Umbilical cord (tissue), 2 donors: ENCODE measurements around the gene ZDHHC8. TPM values are rescaled to one million over a fixed set of nuclear protein-coding genes. Genes with fewer than 3 reads are reported as not detected.
"Not testable (repeated sequence)": the region's sequence is repeated elsewhere in the genome, so short reads cannot be mapped to it uniquely, and the experiment has no call there.

Experiments used
- DNase-seq: peaks from one replicate; pipeline ENCODE4 v3.0.0-alpha.2; 2015; ENCODE audit warnings: low spot score
- total RNA-seq: library from RNA; depleted of rRNA; stranded (reverse); fragments of >200 nt; gene quantifications from one replicate; pipeline ENCODE4 v1.2.3, GENCODE V29; 2014; ENCODE audit warnings: low replicate concordance; ENCODE audit not compliant: insufficient read depth

Gene ZDHHC8
- total RNA-seq, 1 donor from 2014 or later, result 2.2 TPM

- no peak for DNase-seq
These were observed 26.0 kb downstream of the ZDHHC8 start for GRCh38 chr22:20157430-20158183.

GRCh38 chr22:20158391-20159036 lies 26.9 kb downstream of the ZDHHC8 start:
- DNase-seq, result no peak

GRCh38 chr22:20159076-20159475 lies 27.5 kb downstream of the ZDHHC8 start:
- DNase-seq, result no peak

DNA sequence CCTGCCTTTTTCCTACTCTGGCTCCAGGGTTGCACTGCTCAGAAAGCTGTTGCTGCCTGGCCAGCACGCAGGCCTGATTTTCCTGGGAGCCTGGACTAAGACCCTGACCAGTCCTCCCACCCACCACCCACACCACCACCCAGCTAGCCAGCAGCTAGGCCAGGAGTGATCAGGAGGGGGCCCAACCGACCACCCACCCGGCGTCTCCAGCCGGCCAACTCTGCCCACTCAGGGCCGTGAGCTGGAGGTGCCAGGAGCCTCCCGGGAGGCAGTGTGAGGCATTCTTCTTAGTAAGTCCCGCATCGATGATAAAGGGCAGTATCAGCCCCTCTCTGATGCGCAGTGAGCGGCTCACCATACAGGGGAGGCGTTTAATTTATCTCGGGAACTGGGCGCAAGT lies 27.9 kb downstream of the ZDHHC8 start:
- DNase-seq, result not testable (repeated sequence)

DNA sequence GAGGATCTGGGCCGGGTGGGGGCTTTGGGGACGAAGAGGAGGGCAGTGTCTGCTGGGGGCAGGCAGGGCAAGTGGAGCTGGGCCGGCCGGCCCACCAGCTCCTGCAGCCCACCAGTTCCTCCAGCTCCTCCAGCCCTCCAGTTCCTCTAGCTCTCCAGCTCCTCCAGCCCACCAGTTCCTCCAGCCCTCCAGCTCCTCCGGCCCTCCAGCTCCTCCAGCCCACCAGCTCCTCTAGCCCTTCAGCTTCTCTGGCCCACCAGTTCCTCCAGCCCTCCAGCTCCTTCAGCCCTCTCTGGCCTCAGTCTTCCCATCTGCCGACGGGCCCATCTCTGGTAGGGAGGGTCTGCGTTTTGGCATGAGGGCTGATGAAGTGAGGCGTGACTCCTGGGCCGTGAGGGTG lies 28.4 kb downstream of the ZDHHC8 start:
- no peak for DNase-seq

DNA sequence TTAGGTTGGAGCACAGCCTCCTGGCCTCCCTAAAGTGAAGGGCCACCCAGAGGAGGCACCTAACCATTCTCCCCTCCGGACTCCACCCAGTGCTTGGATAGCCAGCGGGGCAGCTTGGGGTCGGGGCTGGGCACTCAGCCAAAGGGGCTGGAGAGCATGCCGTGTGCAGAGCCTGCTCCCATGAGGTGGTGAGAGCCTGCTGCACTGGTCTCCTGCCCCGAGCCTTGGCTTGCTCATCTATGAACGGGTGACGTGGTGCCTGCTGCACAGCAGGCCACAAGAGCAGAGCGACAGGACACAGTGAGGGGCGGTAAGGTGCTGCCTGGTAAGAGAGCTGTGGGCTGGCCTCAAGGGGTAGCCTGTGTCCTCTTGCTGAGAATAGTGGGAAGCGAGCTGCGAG lies 33.3 kb downstream of the ZDHHC8 start:
- DNase-seq, result no peak

DNA sequence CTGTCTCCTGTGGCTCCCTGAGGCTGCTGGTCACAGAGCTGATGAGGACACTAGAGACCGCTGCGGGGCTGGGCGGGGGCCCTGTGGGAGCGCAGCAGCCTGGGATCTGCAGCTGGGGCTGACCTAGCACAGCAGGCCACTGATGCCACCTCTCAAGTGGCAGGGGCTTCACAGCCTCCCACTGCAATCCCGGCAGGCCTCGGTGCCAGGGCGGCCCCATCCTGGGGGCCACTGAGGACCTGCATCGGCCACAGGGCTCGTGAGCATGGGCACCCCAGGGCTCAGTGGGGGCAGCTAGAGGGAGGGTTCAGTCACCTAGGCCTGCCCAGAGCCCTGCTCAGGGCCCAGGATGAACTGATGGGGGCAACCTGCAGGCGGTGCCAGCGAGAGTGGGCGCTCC lies 33.8 kb downstream of the ZDHHC8 start:
- DNase-seq, result no peak

DNA sequence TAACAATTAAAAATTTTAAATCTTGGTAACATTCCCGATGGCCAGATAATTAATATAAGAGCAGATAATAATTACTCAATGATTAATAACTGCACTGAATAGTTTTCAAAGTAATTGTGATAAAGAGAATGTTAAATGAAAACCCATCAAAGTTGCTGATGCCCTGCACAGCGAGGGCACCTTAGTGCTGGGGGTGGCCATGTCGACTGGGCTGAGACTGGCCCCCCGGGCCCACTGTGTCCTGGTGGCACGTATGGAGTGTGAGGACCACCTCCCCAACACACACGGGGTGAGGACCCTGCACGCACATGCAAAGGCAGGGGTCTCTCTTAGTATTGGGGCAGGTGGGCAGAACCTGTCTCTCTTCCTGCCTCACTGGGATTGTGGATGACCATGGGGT lies 34.3 kb downstream of the ZDHHC8 start:
- no peak for DNase-seq

GRCh38 chr22:20166703-20167102 lies 35.1 kb downstream of the ZDHHC8 start:
- no peak for DNase-seq

DNA sequence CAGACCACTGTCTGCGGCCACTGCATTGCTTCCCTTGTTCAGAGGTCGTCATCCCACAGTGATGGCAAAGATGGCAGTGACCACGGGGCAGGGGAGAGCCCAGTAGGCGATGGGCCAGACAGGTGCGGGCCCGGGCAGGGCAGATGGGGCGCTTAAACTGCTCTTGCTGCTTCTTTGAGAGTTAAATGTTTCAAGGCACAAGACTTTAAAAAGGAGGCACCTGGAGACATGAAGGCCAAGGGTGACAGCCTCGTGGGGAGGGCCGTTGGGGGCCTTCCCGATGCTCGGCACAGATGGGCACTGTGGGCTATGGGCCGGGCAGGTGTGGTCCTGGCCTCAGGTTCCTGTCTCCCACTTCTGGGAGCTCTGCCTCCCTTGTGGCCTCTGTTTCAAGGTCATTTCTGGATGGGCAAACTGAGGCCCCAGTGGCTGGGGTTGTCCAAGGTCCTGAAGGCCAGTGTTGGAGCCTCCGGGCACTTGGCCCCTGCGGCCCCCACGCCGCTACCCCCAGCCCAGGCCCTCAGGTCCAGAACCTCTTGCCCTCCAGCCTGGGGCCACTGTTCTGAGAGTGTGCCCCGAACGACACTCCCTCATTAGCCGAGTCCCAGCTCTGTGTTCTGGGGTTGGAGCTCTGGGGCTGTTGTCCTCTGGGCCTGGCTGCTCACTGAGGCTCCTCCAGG lies 36.2 kb downstream of the ZDHHC8 start:
- no peak for DNase-seq

- no peak for DNase-seq
These were observed 37.7 kb downstream of the ZDHHC8 start for GRCh38 chr22:20169253-20169822.

GRCh38 chr22:20170170-20170569 lies 38.6 kb downstream of the ZDHHC8 start:
- DNase-seq, result no peak

DNA sequence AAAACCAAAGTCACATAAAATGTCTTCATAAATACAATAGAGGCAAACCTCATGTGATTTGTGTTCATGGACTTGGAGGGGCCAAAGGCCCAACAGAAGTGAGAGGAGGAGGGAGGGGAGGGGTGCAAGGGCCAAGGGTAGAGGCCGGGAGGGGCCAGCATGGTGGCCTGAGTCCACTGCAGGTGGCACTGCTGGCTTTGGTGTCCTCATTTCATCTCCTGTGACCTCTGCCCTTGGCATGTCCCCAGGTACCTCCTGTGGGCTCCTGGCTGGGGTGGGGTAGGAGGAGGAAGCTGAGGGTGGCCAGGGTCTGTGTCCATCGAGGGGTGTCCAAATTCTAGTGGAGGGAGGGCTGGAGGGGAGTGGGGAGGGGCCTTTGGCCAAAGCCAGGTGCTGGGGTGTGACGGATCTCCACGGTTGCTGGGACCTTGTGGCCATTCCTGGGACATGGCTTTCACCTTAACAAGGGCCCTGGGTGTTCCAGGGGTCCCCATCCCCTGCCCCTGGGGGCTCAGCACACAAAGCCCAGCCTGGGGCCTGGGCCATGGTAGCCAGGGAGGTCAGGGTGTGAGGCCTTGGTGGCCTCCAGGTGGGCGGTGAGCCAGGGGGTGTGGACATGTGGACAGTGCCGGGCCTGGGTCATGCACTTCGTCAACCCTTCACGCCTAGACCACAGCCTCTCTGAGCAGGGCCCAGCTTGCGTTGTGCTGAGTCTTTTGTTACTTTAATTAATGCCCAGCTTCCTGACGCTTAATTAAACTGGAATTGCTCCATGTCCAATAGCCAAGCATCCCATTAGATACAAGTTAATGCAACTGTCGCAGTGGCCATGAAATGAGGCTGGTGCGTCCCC lies 39.9 kb downstream of the ZDHHC8 start:
- DNase-seq, result no peak

- no peak for DNase-seq
These were observed 40.6 kb downstream of the ZDHHC8 start for GRCh38 chr22:20172141-20172613.

- no peak for DNase-seq
These were observed 41.6 kb downstream of the ZDHHC8 start for GRCh38 chr22:20173246-20173645.

DNA sequence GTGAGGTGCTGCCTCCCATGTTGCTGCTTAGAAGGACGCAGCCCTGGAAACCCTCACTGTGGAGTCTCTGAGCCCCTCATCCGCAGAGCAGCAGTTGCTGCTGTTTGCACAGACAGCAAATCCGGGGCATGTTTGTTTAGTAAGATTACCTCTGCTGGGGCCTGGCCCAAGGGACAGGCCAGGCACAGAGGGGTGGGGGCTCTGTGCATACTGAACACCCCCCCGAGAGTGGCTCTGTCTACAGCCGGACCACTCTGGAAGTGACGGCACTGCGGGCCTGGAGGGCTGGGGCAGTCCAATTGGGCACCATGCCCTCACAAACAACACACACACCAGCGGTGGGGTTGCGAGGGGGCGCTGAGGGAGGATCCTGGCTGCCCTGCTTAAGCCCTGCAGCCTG lies 42.2 kb downstream of the ZDHHC8 start:
- no peak for DNase-seq

DNA sequence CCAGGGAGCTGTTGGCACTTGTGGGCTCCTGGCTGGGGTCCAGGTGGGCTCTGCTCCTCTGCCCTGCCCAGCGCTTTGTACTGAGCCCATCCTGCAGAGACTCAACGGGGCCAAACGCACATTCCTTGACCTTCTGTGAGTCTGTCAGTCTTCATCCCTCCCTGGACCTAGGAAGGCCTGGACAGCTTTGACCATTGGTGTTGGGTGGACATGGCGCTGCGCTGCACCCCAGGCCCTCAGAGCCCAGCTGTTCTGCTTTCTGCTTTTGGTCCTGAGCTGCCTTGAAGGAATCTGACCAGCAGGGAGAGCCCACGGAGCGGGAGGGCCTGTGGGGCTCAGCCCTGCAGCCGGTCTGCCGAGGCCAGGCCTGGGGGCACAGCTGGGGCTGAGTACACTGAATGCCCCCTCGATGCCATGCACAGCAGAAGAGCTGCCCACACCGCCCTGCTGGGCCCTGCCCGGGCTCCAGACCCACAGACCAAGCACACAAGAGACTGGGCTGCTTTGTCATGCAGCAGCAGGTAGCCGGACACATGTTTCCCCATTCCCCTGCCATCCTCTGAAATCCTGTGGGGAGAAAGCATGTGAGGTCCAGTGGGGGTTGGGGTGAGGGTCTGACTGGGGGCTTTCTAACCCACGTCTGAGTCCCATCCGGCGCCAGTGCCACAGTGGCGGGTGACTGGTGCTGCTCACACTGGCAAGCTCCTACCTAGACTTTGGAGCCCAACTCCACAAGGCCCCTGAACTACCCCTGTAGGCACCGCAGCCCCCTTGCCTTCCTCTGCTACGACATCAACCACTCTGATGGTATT lies 43.4 kb downstream of the ZDHHC8 start:
- DNase-seq, result no peak

DNA sequence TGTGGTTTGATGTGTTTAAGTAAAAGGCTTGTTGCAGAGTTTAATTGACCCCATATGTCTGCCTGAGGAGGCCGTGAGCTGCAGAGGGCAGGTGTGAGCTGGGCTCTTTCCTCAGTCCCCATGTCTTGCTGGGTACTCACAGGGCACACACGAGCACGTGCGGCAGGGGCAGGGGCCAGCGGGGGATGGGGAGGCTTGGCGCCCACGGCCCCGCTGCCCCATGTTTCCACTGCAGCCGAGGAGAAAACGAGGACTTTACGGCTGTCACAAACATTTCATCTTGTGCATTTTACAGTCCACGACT lies 43.9 kb downstream of the ZDHHC8 start:
- no peak for DNase-seq

GRCh38 chr22:20176421-20177085 lies 44.9 kb downstream of the ZDHHC8 start:
- DNase-seq, result no peak

GRCh38 chr22:20177217-20177911 lies 45.8 kb downstream of the ZDHHC8 start:
- no peak for DNase-seq
